ENCODE data around the gene CFAP77. TPM values are rescaled to one million over a fixed set of nuclear protein-coding genes. Genes with fewer than 3 reads are reported as not detected.

Gene CFAP77
- total and polyA plus RNA-seq, 2 of the 13 experiments (the other 11 are each of a cell fraction or from before 2014, with no cell fraction given): not detected

GRCh38 chr9:132406554-132407122, 3.4 kb upstream of the CFAP77 start, which contains the start of gene TTF1 (continued):
- TF ChIP-seq ZFP36 (IDR thresholded peaks at IDR 0.05; ENCODE audit: borderline replicate concordance, low read depth, low read length, partially characterized antibody): no peak
- TF ChIP-seq, protein P1, sequence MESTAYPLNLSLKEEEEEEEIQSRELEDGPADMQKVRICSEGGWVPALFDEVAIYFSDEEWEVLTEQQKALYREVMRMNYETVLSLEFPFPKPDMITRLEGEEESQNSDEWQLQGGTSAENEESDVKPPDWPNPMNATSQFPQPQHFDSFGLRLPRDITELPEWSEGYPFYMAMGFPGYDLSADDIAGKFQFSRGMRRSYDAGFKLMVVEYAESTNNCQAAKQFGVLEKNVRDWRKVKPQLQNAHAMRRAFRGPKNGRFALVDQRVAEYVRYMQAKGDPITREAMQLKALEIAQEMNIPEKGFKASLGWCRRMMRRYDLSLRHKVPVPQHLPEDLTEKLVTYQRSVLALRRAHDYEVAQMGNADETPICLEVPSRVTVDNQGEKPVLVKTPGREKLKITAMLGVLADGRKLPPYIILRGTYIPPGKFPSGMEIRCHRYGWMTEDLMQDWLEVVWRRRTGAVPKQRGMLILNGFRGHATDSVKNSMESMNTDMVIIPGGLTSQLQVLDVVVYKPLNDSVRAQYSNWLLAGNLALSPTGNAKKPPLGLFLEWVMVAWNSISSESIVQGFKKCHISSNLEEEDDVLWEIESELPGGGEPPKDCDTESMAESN (CRISPR knock-in tag; conservative IDR thresholded peaks at IDR 0.05): 0 out of 2 replicates have a peak, but pooled peaks have one; percentile 60
- TF ChIP-seq CENPT (CRISPR knock-in tag; IDR thresholded peaks at IDR 0.05; ENCODE audit: low read depth): no peak
- no peak for TF ChIP-seq ATAD3A (CRISPR knock-in tag; IDR thresholded peaks at IDR 0.05)
- TF ChIP-seq ZBTB40 (IDR thresholded peaks at IDR 0.05): peak; percentile 87
- TF ChIP-seq ZBTB40 (CRISPR knock-in tag; IDR thresholded peaks at IDR 0.05): 0 out of 2 replicates have a peak, but pooled peaks have one; percentile 28
- TF ChIP-seq ZNF501 (CRISPR knock-in tag; IDR thresholded peaks at IDR 0.05): peak; percentile 84; the same call in 1 of the 2 replicates
- no peak for TF ChIP-seq ZNF644 (CRISPR knock-in tag; IDR thresholded peaks at IDR 0.05; ENCODE audit: low read depth)
- no peak for TF ChIP-seq PHB2 (IDR thresholded peaks at IDR 0.05; ENCODE audit: partially characterized antibody)
- peak; percentile 89 for TF ChIP-seq CREM (IDR thresholded peaks at IDR 0.05)
- TF ChIP-seq CREM (CRISPR knock-in tag; IDR thresholded peaks at IDR 0.05): no peak
- TF ChIP-seq ZNF720 (CRISPR knock-in tag; IDR thresholded peaks at IDR 0.05): no peak
- TF ChIP-seq SP4 (CRISPR knock-in tag; IDR thresholded peaks at IDR 0.05): no peak
- TF ChIP-seq ZBTB7B (CRISPR knock-in tag; IDR thresholded peaks at IDR 0.05): no peak
- no peak for TF ChIP-seq ZNF121 (CRISPR knock-in tag; IDR thresholded peaks at IDR 0.05)
- TF ChIP-seq, protein P2, sequence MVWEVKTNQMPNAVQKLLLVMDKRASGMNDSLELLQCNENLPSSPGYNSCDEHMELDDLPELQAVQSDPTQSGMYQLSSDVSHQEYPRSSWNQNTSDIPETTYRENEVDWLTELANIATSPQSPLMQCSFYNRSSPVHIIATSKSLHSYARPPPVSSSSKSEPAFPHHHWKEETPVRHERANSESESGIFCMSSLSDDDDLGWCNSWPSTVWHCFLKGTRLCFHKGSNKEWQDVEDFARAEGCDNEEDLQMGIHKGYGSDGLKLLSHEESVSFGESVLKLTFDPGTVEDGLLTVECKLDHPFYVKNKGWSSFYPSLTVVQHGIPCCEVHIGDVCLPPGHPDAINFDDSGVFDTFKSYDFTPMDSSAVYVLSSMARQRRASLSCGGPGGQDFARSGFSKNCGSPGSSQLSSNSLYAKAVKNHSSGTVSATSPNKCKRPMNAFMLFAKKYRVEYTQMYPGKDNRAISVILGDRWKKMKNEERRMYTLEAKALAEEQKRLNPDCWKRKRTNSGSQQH (CRISPR knock-in tag; IDR thresholded peaks at IDR 0.05; ENCODE audit: low read depth): peak; percentile 78; the same call in 1 of the 2 replicates
- TF ChIP-seq ZNF564 (CRISPR knock-in tag; IDR thresholded peaks at IDR 0.05): no peak
- no peak for TF ChIP-seq ZNF383 (CRISPR knock-in tag; IDR thresholded peaks at IDR 0.05; ENCODE audit: borderline replicate concordance)
- no peak for TF ChIP-seq POGZ (CRISPR knock-in tag; IDR thresholded peaks at IDR 0.05)
- no peak for TF ChIP-seq SOX6 (IDR thresholded peaks at IDR 0.05)
- no peak for TF ChIP-seq SOX6 (CRISPR knock-in tag; IDR thresholded peaks at IDR 0.05)
